Activated naive CD8-positive, alpha-beta T cell treated with anti-CD3 and anti-CD28 coated beads, Interleukin-2, amount 10 ng/mL, durations not matched to agents 7 days and 5 days (primary cell): ENCODE data around the gene PALD1. TPM values are rescaled to one million over a fixed set of nuclear protein-coding genes. Genes with fewer than 3 reads are reported as not detected.

ENCODE experiments used
- ATAC-seq: fragments of 150-1000 bp; cut with Tn5 transposase; one replicate; pipeline ENCODE4 v1.10.0; 2021; ENCODE audit warnings: low read depth, moderate library complexity
- POLR2A ChIA-PET: fragments of 350-600 bp; sonication (Branson Sonifier 250); formaldehyde crosslinking; loops from one replicate; lab custom pipeline; 2021; ENCODE audit warnings: antibody characterized with exemption; lab: Charles Lee
- DNase-seq: peaks from one replicate; pipeline ENCODE4 v3.0.0; 2021
- H3K27ac Mint-ChIP-seq: one replicate; pipeline ENCODE4 v1.8.0; 2022; ENCODE audit warnings: mild to moderate bottlenecking, mixed read lengths
- H3K27me3 Mint-ChIP-seq: one replicate; pipeline ENCODE4 v1.8.0; 2022; ENCODE audit warnings: mild to moderate bottlenecking, moderate library complexity, mixed read lengths
- H3K36me3 Mint-ChIP-seq: one replicate; pipeline ENCODE4 v1.8.0; 2021; ENCODE audit warnings: mild to moderate bottlenecking, mixed read lengths
- H3K4me1 Mint-ChIP-seq: one replicate; pipeline ENCODE4 v1.8.0; 2021; ENCODE audit warnings: mixed read lengths
- H3K4me3 Mint-ChIP-seq: one replicate; pipeline ENCODE4 v1.8.0; 2022; ENCODE audit warnings: mild to moderate bottlenecking, moderate library complexity, mixed read lengths
- H3K9me3 Mint-ChIP-seq: one replicate; pipeline ENCODE4 v1.8.0; 2021; ENCODE audit warnings: mixed read lengths
- total RNA-seq, 2 experiments: library from RNA; stranded (reverse); gene quantifications; one replicate each; pipeline ENCODE4 v1.2.3, GENCODE V29; 2021

Gene PALD1
- total RNA-seq, 2 experiments from 2014 or later: 1.1 to 1.4 TPM

GRCh38 chr10:70557086-70557845, 78.7 kb downstream of the PALD1 start:
- H3K4me3 Mint-ChIP-seq: no peak overlapping the region
- no peaks in the 10 kb centered on the region for H3K9me3 Mint-ChIP-seq
- peaks cover 23% of the 10 kb centered on the region for H3K4me1 Mint-ChIP-seq
- no peaks in the 10 kb centered on the region for H3K36me3 Mint-ChIP-seq
- DNase-seq (no peak), ATAC-seq (no peak)
- POLR2A ChIA-PET: no interaction called here
- peaks cover 6% of the 10 kb centered on the region for H3K27me3 Mint-ChIP-seq
- no peak overlapping the region for H3K27ac Mint-ChIP-seq

DNA sequence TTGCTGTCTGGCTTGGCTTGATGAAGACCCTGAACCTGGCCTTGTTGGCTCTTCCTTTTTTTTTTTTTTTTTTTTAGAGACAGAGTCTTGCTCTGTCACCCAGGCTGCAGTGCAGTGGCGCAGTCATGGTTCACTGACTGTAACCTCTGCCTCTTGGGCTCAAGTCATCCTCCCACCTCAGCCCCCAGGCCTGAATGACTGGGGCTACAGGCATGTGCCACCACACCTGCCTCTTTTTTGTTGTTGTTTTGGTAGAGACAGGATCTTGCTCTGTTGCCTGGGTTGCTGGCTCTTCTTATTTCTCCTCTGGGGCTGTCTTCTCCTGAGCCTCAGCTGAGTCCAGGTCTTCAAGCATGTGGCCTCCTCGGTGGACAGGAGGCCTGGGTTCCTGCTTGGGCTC, 79.3 kb downstream of the PALD1 start:
- Mint-ChIP-seq H3K36me3 (no peaks in the 10 kb centered on the region), H3K27ac (no peak overlapping the region), H3K27me3 (peaks cover 4% of the 10 kb centered on the region), H3K4me1 (peaks cover 28% of the 10 kb centered on the region), H3K4me3 (no peak overlapping the region), H3K9me3 (no peaks in the 10 kb centered on the region)
- POLR2A ChIA-PET: no interaction called here
- ATAC-seq (no peak), DNase-seq (no peak)

DNA sequence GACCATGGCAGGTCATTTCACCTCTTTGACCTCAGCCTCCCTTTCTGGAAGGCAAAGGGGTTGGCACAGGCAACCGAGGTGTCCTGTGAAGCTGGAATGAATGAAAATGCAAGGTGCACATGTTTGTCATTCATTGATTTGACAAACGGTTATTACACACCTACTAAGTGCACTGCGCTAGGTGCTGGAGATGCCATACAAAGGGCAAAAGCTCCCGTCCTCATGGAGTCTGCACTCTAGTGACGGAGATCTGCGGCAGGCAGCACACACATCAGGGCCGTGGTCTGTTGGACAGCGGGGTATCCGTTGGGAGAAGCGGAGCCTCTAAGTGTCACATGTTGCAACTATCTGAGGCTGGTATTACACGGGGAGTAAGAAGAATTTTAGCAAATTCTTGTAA, 79.7 kb downstream of the PALD1 start:
- DNase-seq (no peak), ATAC-seq (no peak)
- Mint-ChIP-seq H3K4me3 (no peak overlapping the region), H3K4me1 (peaks cover 32% of the 10 kb centered on the region), H3K27ac (peak overlapping the region; percentile 32), H3K27me3 (no peaks in the 10 kb centered on the region), H3K9me3 (no peaks in the 10 kb centered on the region), H3K36me3 (no peaks in the 10 kb centered on the region)
- POLR2A ChIA-PET: interaction anchor here (1.0 to 1.9 kb wide), 3 partner anchors 20 to 56 kb away, joined by 3 to 17 read pairs (median 3); no protein-coding TSS in a partner anchor

DNA sequence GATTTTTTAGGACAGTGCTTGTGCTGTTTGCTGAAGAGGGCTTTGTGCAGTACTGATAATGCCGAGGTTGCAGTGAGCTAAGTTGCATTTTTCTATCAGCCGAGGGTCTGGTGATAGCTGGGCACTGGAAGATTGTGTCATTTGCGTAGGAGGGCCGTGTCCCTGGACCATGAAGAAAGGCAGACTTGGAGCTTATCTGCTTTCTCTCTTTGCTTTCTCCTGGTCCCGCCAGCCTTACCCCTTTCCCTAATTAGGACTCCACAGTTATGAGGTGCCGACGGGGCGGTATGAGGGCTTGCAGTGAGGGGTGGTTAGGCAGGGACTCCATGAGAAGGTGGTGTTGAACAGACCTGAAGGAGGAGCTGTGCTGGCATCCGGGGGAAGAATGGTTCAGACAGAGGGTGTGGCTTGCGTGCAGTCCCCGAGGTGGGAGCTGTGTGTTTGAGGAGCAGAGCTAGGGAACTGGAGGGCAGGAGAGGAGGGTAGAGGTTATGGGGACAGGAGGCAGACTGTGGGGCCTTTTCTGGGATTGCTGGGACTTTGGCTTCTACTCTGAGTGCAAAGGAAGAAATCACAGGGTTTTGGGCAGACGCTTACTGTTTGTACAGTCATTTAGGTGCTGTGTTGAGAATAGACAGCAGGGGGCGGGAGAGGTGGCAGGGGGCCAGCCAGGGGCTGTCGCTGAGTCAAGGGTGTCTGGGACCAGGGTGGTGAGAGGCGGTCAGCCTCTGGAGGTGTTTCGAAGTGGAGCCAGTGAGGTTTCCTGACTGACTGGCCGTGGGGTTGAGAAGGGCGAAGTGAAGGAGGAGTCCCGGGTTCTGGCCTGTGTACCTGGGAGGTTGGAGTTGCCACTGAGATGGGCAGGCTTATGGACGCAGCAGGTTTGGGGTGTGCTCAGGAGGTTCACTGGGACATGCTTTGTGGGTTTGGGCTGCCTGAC, 80.6 kb downstream of the PALD1 start:
- Mint-ChIP-seq H3K9me3 (no peaks in the 10 kb centered on the region), H3K4me1 (peaks cover 36% of the 10 kb centered on the region), H3K27me3 (no peaks in the 10 kb centered on the region), H3K36me3 (no peaks in the 10 kb centered on the region), H3K4me3 (peak overlapping the region; percentile 79), H3K27ac (peak overlapping the region; percentile 96)
- ATAC-seq (peak; percentile 97), DNase-seq (peak; percentile 77)
- POLR2A ChIA-PET: interaction anchor here (0.7 to 1.9 kb wide), 6 partner anchors 17 to 55 kb away, joined by 3 to 17 read pairs (median 3); no protein-coding TSS in a partner anchor

DNA sequence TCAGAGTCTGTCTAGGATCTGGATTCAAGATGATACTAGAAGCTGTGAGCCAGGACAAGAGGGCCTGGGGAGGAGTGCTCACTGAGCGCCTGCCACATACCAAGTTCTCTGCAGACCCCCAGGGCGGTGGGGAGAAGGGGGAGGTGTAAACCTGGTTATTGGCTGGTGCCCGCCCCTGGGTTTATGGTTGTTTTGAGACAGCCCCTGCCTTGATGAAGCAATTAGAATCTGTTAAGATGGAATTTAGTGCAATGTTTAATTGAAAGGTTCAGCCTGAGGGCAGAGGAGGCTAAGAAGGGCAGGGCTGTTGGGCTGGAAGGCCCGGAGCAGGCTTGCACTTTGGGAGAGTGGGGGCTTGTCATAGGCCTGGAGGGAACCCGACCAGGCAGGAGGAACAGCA, 81.3 kb downstream of the PALD1 start:
- POLR2A ChIA-PET: interaction anchor here (1.2 to 1.9 kb wide), 3 partner anchors 19 to 42 kb away, joined by 3 to 17 read pairs (median 5); no protein-coding TSS in a partner anchor
- H3K27ac Mint-ChIP-seq: peak overlapping the region; percentile 96
- H3K27me3 Mint-ChIP-seq: no peaks in the 10 kb centered on the region
- H3K4me3 Mint-ChIP-seq: no peak overlapping the region
- no peak for DNase-seq
- no peaks in the 10 kb centered on the region for H3K9me3 Mint-ChIP-seq
- no peaks in the 10 kb centered on the region for H3K36me3 Mint-ChIP-seq
- no peak for ATAC-seq
- peaks cover 40% of the 10 kb centered on the region for H3K4me1 Mint-ChIP-seq

DNA sequence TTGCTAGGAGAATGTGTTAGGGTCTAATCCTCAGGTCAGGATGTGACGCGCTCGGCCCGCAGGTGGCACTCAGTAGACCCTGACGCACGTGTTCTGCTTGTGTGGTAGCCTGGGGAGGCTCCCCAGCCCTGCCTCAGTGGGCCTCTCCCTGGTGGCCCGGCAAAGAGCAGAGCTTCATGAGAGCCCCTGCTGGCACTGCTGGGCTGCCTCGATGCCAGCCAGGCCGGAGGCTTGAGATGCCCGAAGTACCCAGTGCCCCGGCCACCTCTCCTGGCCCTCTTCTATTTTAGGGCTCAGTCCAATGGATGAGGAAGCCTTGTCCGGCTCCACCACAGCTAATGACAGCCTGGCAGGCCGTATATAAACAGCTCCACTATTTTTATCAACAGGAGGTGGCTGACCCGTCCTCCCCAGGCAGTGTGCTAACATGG, 82.0 kb downstream of the PALD1 start:
- Mint-ChIP-seq H3K4me3 (no peak overlapping the region), H3K36me3 (no peaks in the 10 kb centered on the region), H3K27me3 (no peaks in the 10 kb centered on the region), H3K9me3 (no peaks in the 10 kb centered on the region), H3K27ac (no peak overlapping the region), H3K4me1 (peaks cover 45% of the 10 kb centered on the region)
- no peak for DNase-seq
- no peak for ATAC-seq
- POLR2A ChIA-PET: interaction anchor here (1.2 to 1.7 kb wide), 3 partner anchors 30 to 41 kb away, joined by 3 to 5 read pairs (median 4); no protein-coding TSS in a partner anchor

DNA sequence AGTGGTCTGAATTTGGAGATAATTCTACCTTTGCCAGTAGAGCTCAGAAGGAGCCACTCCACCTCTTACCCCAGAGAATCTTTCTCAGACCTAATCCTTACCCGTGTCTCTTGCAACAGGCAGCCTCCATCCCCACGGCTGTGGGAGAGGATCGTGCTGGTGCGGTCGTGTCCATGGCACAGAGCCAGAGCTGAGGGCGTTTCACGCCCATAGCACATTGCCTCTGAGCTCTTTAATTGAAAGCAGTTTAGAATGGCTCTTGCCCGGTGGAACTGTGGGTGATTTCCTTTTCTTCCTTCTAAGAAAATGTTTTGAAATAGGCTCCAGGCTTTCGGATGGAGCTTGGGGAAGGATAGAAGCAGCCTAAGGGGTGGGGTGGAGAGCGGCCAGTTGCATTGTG, 82.5 kb downstream of the PALD1 start:
- Mint-ChIP-seq H3K27me3 (no peaks in the 10 kb centered on the region), H3K27ac (no peak overlapping the region), H3K4me3 (no peak overlapping the region), H3K9me3 (no peaks in the 10 kb centered on the region), H3K36me3 (no peaks in the 10 kb centered on the region), H3K4me1 (peaks cover 48% of the 10 kb centered on the region)
- DNase-seq (no peak), ATAC-seq (no peak)
- POLR2A ChIA-PET: interaction anchor here (1.1 to 1.7 kb wide), 4 partner anchors 29 to 42 kb away, joined by 3 to 5 read pairs (median 4); partner anchors contain the start of gene PRF1

DNA sequence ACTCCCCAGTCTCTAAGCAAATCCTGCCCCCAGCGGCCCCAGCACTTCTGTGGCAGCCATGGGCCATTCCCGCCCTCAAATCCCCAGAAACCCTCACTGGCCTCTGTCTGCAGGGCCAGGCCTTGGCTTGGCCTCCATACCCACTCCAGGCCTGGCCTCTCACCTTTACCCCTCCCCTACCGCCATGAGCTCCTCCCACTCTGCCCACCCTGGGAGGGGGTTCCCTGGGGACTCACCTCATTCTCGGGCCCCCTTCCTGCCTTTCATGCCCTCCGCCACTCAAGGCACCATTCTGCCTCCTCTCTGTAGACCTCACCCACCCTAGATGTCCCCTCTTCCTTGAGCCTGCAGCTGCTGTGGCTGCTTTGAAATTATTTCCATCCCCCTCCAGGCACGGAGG, 83.0 kb downstream of the PALD1 start:
- Mint-ChIP-seq H3K4me1 (peaks cover 48% of the 10 kb centered on the region), H3K4me3 (no peak overlapping the region), H3K36me3 (no peaks in the 10 kb centered on the region), H3K27me3 (no peaks in the 10 kb centered on the region), H3K27ac (peak overlapping the region; percentile 36), H3K9me3 (no peaks in the 10 kb centered on the region)
- ATAC-seq: no peak
- POLR2A ChIA-PET: interaction anchor here (0.8 to 1.7 kb wide), 4 partner anchors 15 to 41 kb away, joined by 3 to 4 read pairs (median 4); partner anchors contain the start of gene PRF1
- no peak for DNase-seq

DNA sequence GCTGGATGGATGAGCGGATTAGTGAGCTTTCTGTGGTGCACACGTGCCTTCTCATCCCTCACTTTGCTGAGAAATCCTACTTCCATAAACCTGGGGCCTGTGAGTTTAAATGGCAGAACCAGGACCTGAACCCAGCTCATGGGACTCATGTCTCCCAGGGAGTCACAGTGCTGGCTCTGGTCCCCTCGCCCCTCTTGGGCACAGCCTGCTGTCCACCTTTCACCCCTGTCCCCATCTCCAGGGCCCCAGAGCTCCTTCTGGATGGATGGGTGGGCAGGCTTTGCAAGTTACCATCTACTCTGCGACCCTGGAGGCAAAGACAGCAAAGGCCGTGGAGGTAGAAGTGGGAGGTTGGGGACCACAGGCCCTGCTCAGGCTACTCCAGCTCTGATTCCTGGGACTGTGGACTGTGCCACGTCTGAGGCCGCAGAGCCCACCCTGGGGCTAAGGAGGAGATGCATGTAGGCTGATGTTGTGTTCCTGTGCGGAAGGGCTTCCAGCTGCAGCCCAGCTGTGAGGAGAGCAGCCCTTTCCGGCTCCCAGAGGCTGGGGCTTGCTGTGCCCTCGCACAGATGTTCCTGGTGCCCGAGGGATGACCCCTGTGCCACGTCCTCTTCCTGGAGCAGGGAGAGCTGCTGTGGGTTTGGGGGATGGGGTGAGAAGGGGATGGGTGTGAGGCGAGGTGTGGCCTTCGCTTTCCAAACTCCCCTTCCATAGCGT, 83.6 kb downstream of the PALD1 start:
- no peaks in the 10 kb centered on the region for H3K36me3 Mint-ChIP-seq
- no peaks in the 10 kb centered on the region for H3K27me3 Mint-ChIP-seq
- DNase-seq (no peak), ATAC-seq (no peak)
- H3K4me3 Mint-ChIP-seq: no peak overlapping the region
- peak overlapping the region; percentile 36 for H3K27ac Mint-ChIP-seq
- H3K4me1 Mint-ChIP-seq: peaks cover 48% of the 10 kb centered on the region
- no peaks in the 10 kb centered on the region for H3K9me3 Mint-ChIP-seq
- POLR2A ChIA-PET: interaction anchor here (0.8 to 1.7 kb wide), 4 partner anchors 14 to 41 kb away, joined by 3 to 4 read pairs (median 4); partner anchors contain the start of gene PRF1

GRCh38 chr10:70563230-70563629, 84.7 kb downstream of the PALD1 start:
- Mint-ChIP-seq H3K9me3 (no peaks in the 10 kb centered on the region), H3K4me3 (peak overlapping the region; percentile 3), H3K27ac (peak overlapping the region; percentile 64), H3K36me3 (no peaks in the 10 kb centered on the region), H3K4me1 (peaks cover 49% of the 10 kb centered on the region), H3K27me3 (no peaks in the 10 kb centered on the region)
- no peak for DNase-seq
- POLR2A ChIA-PET: interaction anchor here (1.5 kb wide), 1 partner anchor 13 kb away, joined by 4 read pairs; no protein-coding TSS in a partner anchor
- ATAC-seq: no peak

- H3K4me3 Mint-ChIP-seq: no peak overlapping the region
- H3K27ac Mint-ChIP-seq: peak overlapping the region; percentile 38
- DNase-seq: no peak
- no peaks in the 10 kb centered on the region for H3K27me3 Mint-ChIP-seq
- H3K4me1 Mint-ChIP-seq: peaks cover 45% of the 10 kb centered on the region
- no peaks in the 10 kb centered on the region for H3K36me3 Mint-ChIP-seq
- no peak for ATAC-seq
- H3K9me3 Mint-ChIP-seq: no peaks in the 10 kb centered on the region
- POLR2A ChIA-PET: no interaction called here
Measured at GRCh38 chr10:70564113-70564725, 85.7 kb downstream of the PALD1 start.

DNA sequence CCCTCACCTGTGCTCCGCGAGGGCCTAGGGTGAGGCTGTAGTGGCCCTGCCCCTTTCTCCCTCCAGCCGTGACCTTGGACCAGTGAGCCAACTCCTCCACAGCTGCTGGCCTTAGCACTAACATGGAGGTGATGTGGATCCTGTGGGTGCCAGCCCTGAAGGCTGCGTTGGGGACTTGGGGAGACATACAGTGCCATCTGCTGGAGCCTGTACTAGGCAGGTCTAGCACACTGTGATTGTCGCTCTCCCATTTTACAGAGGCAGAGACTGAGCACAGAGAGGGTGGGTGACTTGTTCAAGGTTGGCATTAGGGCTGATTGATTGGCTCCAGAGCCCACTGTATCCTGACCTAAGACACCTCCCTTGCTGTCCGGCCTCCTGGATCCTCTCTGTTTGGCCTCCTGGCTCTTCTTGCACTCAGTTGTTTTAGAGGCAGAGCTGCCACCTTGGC, 86.4 kb downstream of the PALD1 start:
- Mint-ChIP-seq H3K4me3 (no peak overlapping the region), H3K27ac (no peak overlapping the region), H3K27me3 (no peaks in the 10 kb centered on the region), H3K4me1 (peaks cover 44% of the 10 kb centered on the region), H3K9me3 (no peaks in the 10 kb centered on the region), H3K36me3 (no peaks in the 10 kb centered on the region)
- ATAC-seq (peak; percentile 33), DNase-seq (no peak)
- POLR2A ChIA-PET: no interaction called here
